Mesenteric fat pad (tissue), 1 donor: ENCODE data around the gene PIAS4. TPM values are rescaled to one million over a fixed set of nuclear protein-coding genes. Genes with fewer than 3 reads are reported as not detected.

Source experiments
- DNase-seq: peaks from one replicate; pipeline ENCODE4 v3.0.0-alpha.2; 2020; ENCODE audit warnings: low spot score
- total RNA-seq: library from RNA; stranded (reverse); fragmentation: NEBNext Ultra II Directional; extraction: Animal tissue kit (Norgen Biotek cat#: 25700); gene quantifications from one replicate; pipeline ENCODE4 v1.2.1, GENCODE V29; 2021
- donor health status: DM: yes; HTN: yes; CAD: no.

The PIAS4 gene
- total RNA-seq, 1 donor from 2014 or later, result 17.9 TPM

- peak; percentile 77 for DNase-seq
Measured at GRCh38 chr19:4018775-4019504, 11.4 kb downstream of the PIAS4 start.

- DNase-seq, result no peak
Measured at GRCh38 chr19:4019578-4019977, 12.0 kb downstream of the PIAS4 start.

GRCh38 chr19:4023600-4024398, 16.3 kb downstream of the PIAS4 start:
- DNase-seq, result no peak

GRCh38 chr19:4025317-4025716, 17.8 kb downstream of the PIAS4 start:
- DNase-seq, result no peak

GRCh38 chr19:4027146-4027545, 19.6 kb downstream of the PIAS4 start:
- DNase-seq, result no peak

GRCh38 chr19:4028334-4029246, 21.1 kb downstream of the PIAS4 start:
- DNase-seq, result no peak

DNA sequence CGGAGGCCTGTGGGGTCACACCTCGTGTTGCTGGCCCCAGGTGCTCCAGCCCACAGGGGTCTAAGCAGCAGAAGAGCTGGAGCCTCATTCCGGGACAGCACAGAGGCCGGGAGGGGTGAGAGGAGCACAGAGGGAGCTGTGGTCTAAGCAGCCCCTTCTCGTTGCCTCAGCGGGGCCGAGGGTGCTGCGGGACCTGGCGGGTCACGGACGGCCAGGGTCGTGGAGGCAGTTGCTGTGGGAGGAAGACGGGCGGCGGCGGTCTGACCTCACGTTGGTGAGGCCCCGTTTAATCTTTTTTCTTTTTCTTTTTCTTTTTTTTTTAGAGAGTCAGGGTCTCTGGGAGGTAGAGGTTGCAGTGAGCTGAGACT, 21.7 kb downstream of the PIAS4 start:
- no peak for DNase-seq

- no peak for DNase-seq
Measured at GRCh38 chr19:4030552-4030951, 23.0 kb downstream of the PIAS4 start.

GRCh38 chr19:4030981-4031380, 23.4 kb downstream of the PIAS4 start:
- no peak for DNase-seq

DNA sequence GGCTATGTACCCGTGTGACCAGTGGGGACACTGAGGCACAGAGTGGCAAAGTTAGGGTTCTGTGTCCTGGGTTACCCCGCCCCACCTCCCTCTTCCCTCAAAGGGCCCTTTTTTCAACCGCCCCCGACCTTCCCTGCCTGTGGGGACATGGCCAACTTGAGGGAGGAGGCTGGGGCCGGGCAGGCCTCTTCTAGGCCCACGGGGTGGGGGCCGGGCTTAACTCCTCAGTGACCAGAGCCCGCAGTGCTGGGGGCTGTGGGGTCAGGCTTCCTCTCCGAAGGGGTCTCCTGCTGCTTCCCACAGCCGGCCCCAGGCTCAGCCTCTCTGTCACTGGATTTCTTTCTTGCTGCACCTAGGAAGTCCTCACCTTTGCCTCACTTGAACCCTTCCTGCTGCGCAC, 23.9 kb downstream of the PIAS4 start:
- DNase-seq, result no peak

DNA sequence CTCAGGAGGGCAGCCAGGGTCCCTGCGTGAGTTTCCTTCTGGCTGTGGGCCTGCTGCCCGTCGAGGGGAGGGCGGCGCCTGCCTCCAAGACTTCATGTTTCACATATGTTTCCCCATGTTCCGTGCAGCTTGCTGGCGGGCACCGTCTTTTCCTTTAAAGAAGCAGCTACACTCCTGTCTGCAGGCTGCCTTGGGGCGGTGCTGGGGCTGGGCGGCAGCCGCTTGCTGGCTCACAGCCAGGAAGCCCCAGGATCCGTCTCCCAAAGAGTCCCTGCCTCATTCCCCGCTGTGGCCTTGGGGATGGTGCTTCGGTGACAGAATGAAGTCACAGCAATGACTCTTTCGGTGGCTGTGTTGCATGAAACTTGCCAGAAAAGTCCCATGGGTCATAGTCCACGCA, 24.9 kb downstream of the PIAS4 start:
- DNase-seq, result no peak

DNA sequence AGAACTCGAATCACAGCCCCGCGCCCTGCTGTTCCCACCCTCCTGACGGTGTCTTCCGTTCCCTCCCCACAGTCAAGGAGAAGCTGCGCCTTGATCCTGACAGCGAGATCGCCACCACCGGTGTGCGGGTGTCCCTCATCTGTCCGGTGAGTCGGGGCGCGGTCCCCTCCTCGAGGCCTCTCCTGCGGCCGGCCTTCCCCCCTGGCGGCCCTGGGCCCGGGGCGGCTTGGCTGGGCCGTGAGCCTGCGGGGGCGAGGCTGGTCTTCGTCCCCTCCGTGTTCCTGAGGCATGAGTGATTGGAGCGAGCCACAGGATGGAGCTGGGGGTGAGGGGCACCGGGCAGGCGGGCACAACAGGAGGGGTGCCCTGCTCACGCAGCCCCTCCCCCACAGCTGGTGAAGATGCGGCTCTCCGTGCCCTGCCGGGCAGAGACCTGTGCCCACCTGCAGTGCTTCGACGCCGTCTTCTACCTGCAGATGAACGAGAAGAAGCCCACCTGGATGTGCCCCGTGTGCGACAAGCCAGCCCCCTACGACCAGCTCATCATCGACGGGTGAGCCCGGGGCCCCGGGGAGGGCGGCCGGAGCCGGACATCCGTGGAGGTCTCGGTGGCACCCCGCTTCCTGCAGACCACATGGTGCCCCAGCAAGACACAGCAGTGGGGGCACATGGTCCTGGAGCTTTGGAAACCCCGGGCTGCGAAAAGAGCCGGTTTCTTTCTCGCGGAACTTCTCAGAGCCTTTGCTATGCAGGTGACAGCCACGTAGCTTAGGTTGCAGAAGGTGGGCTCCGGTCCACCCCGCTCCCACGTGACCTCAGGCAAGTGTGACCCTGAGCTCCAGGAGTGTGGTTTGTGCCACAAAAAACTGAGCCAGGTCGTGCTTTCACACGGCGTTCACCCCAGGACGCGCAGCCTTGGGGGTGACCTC, 25.8 kb downstream of the PIAS4 start:
- DNase-seq, result no peak

GRCh38 chr19:4034048-4035017, 26.8 kb downstream of the PIAS4 start:
- DNase-seq, result no peak

- DNase-seq, result no peak
Measured at GRCh38 chr19:4035018-4035566, 27.6 kb downstream of the PIAS4 start.

DNA sequence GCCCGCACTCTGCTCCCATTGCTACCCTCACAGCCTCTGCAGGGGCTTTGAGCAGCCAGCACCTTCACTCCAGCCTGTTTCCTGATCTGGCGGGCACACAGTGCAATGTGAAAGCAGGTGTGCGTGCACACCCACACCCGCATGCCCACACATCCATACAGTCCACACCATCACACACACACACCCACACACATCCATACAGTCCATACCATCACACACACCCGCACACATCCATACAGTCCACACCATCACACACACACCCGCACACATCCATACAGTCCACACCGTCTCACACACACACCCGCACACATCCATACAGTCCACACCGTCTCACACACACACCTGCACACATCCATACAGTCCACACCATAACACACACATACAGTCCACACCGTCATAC, 28.0 kb downstream of the PIAS4 start:
- DNase-seq, result no peak

DNA sequence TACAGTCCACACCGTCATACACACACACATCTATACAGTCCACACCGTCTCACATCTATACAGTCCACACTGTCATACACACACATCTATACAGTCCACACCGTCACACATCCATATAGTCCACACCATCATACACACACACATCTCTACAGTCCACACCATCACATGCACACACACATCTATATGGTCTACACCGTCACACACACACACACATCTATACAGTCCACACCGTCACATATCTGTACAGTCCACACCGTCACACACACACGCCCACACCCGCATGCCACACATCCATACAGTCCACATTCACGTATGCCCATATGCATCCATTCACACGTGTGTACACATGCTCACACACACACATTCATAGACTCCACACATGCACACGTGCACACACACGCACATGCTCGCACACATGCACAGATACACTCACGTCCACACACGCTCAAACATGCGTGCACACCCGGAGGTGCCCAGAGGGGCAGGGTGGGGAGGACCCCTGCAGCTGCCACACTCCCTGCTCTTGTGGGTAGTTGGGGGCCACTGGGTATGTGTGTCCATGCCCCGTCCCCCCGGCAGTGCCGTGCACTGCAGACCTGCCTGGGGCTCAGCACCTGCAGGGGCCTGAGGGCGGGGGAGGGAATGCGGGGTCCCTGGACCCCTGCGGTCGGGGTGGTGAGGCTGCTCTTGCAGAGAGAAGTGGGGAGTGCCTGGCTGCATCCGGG, 29.2 kb downstream of the PIAS4 start:
- no peak for DNase-seq

GRCh38 chr19:4037301-4037949, 29.9 kb downstream of the PIAS4 start:
- DNase-seq, result no peak

DNA sequence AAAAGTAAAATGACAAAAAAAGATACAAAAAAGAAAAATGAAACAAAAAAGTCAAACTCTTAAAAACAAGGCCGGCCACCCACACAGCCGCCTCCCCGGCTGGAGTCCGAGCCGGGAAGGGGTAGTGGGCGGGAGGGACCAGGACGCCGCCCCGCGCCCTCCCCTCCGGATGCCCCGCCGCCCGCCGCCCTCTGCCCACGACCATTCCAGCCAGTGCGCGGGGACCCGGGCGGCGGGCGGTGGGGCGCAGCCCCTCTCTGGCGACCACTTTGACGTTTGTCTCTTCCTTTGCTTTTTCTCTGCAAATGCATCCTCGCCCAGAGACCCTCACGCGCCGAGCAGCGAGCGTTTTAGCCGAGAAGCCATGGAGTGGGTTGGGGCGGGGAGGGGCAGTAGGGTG, 30.5 kb downstream of the PIAS4 start:
- DNase-seq, result no peak
